Activated CD8-positive, alpha-beta memory T cell treated with anti-CD3 and anti-CD28 coated beads for 36 hours (primary cell): Measurements from ENCODE around the gene GTPBP6. TPM values are rescaled to one million over a fixed set of nuclear protein-coding genes. Genes with fewer than 3 reads are reported as not detected.
"Not testable (repeated sequence)": the region's sequence is repeated elsewhere in the genome, so short reads cannot be mapped to it uniquely, and the experiment has no call there.

ENCODE experiments used
- CTCF ChIA-PET: fragments of 350-600 bp; sonication (Branson Sonifier 250); formaldehyde crosslinking; loops from one replicate; lab custom pipeline; 2021; ENCODE audit warnings: antibody characterized with exemption; lab: Charles Lee
- POLR2A ChIA-PET: fragments of 350-600 bp; sonication (Branson Sonifier 250); formaldehyde crosslinking; loops from one replicate; lab custom pipeline; 2021; ENCODE audit warnings: antibody characterized with exemption; lab: Charles Lee
- total RNA-seq, 2 experiments: library from RNA; stranded (reverse); gene quantifications; one replicate each; pipeline ENCODE4 v1.2.3, GENCODE V29; 2021

Gene GTPBP6
- total RNA-seq, 2 experiments from 2014 or later, result 72.6 to 76.1 TPM

DNA sequence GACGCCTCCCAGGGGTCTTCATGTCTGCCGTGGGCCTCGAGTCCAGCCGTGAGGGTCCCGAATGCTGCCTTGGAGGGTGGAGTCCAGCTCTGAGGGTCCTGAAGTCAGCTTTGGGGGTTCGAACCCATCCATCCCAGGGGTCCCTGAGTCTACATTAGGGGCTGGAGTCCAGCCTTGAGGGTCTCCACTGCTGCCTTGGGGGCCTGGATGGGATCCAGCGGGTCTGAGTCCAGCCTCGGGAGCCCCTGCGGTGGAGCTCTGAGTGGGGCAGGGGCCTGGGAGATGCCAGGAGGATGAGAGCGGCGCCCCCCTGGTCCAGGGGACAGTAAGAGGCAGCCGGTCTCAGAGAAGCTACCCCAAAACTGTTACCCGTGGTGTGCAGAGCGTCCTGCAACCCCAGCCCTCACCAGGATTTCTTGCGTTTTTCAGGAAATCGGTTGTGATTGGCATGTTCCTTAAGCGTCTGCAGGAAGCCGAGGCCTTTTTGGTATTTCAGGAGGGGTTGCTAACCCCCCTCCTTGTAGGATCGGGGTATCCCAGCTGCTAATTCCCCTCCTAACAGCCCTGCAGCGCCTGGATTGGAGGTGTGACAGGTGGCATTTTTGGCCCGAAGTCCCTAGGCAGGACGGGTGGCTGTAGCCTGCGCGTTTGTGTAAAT lies 1.7 kb upstream of the GTPBP6 start:
- CTCF ChIA-PET, result no interaction called here
- POLR2A ChIA-PET, result no interaction called here

DNA sequence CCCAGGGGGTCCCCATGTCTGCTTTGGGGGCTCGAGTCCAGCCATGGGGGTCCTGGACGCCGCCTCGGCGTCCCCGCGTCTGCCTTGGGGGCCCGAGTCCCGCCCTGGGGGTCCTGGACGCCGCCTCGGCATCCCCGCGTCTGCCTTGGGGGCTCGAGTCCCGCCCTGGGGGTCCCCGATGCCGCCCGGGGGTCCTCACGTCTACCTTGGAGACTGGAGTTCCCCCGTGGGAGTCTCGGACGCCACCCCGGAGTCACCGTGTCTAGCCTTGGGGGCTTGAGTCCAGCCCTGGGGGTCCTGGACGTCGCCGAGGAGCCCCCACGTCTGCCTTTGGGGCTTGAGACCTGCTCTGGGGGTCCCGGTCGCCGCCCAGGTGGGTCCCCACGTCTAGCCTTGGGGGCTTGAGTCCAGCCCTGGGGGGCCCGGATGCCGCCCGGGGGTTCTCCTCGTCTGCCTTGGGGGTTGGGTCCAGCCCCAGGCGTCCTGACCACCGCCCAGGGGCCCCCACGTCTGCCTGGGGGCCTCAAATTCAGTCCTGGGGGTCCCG lies 1.1 kb upstream of the GTPBP6 start:
- POLR2A ChIA-PET, result no interaction called here
- CTCF ChIA-PET, result no interaction called here

DNA sequence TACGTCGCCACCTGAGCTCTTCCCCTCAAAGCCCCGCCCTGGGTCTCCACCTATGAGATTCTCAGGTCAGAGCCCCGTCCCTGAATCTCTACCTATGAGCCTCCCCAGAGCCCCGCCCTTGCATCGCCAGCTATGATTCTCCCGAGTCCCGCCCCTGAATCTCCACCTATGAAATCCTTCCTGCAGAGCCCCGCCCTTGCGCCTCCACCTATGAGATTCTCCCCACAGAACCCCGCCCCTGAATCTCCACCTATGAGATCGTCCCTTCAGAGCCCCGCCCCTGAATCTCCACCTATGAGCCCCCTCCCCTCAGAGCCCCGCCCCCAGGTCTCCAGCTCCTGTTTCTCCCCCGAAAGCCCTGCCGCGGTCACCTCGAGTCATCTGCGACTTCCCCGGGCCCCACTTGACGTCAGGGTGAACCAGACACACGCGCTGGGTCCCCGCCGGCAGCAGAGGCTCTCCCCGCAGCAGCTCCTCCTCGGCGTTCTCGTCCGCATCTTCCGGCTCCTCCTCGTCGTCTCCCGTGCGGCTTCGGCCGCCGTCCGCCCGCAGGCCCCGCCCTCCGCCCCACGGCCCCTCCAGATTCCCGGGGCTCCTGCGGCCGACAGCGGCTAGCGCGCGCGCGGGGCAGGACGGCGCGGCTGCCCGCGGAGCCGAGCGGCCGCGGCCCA lies 393 bp downstream of the GTPBP6 start:
- POLR2A ChIA-PET, result no interaction called here
- CTCF ChIA-PET, result no interaction called here

DNA sequence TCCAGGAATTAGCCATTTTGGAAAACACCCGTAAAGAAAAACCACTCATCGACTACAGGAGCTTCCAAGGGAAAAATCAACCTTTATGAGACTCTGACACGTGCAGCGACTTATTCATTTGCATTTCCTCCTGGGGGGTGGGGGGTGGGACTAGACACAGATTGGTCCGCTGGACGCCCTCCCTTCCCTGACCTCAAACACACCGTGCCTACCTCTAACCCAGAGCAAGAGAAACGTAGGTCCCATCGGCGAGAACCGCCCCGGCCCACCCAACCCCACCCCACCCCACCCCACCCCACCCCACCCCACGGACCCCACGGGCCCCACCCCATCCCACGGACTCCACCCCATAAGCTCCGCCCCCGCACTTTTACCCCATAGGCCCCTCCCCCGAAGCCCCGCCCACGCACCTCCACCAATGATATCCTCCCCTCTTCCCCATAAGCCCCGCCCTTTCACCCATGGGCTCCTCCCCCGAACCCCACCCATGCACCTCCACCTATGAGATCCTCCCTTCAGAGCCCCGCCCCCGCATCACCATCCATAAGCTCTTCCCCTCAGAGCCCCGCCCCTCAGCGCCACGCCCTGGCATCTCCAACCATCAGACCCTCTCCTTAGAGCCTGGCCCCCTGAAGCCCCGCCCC lies 1.1 kb downstream of the GTPBP6 start:
- CTCF ChIA-PET, result no interaction called here
- POLR2A ChIA-PET, result no interaction called here

DNA sequence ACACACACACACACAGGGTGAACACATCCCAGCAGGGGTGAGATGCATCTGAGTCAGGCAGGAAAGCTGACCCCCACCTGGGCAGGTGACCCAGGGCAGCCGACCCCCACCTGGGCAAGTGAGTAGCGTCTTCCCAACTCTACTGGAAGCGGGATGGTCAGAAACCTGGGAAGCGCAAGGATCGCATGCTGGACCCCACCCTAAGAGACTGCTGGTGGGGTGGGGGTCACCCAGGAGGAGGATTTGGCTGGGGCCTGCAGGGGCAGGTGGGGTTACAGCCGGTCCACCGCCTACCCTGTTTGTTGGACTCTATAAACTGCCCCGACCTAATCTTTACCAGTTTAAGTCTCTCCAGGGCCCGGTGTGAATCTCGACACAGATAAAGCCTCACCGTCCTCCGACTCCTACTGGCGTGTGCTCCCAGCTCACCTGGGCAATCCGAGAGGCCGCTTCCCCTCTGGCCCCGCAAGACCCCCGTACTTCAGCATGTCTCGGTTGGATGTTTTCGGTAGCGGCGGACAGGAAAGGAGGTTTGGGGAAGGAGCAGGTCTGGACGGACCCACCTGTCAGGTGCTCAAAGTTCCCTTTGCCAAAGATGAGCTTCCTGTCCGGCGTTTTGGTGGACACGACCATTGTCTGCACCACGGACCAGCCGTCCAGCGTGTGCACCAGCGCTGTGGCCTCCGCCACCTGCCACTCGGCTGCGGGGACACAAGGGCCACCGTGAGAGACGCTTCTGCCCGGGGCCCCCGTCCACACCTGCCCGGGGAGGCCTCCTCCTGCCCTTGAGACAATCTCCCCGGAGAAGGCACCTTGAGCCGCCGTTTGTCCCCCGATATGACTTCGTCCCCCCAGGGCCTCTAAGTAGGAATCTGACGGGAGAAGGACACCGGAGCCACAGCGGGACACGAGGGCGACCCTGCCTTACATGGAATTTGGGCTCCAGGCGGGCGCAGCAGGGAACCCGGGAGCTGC lies 2.0 kb downstream of the GTPBP6 start:
- CTCF ChIA-PET, result no interaction called here

DNA sequence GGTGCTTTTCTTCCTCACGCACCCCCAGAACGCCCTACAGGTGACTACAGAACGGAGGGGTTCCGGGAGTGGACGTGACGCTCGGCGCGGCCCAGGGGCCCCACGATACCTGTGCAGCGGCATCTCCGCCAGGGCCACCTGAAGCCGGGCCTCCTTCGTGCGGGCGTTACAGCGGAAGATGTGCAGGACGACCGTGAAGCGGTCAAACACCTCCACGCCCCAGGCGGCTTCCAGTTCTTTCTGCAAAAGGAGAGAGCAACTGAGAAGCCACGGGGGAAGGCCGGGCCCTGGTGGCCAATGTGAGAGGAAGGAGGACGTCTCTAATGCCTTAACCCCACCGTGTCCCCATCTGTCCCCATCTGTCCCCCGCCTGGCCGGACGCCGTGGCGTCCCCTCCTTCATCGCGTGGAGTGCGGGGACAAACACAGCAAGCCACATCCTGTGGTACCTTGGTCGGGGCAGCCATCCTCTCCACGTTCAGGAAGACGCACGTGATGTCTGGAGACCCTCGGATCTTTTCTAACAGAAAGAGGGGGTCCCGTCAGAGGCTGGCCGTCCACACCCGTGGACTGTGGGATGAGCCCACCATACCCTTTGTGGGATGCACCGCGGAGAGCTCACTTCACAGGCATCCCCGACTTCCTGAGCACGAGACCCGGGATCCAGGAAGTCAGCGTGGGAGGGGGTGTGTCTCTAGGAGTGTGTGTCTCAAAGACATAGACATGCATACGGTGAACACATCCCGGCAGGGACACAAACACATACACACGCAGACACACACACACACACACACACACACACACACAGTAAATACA lies 3.6 kb downstream of the GTPBP6 start:
- CTCF ChIA-PET, result no interaction called here
- POLR2A ChIA-PET, result no interaction called here

More for the DNA sequence above, 2.0 kb downstream of the GTPBP6 start:
- POLR2A ChIA-PET, result no interaction called here

DNA sequence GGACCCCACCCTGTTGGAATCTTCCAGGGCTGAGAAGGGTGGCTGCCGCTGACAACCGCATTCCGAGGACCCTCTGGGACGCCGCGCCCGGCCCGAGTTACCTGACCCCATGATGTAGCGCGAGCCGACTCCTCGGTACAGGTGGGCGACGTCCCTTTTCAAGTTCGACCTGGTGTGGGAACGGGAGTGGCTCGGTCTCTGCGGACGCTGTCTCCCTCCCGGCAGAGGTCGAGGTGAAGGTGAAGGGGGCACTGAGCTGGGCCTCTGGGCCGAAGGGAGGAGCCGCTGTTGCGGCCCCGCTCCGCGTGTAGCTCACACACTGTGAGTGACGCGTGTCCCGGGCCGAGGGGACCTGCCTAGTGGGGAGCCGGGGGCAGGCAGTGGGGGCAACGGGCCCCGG lies 4.5 kb downstream of the GTPBP6 start:
- CTCF ChIA-PET, result no interaction called here
- POLR2A ChIA-PET, result no interaction called here

DNA sequence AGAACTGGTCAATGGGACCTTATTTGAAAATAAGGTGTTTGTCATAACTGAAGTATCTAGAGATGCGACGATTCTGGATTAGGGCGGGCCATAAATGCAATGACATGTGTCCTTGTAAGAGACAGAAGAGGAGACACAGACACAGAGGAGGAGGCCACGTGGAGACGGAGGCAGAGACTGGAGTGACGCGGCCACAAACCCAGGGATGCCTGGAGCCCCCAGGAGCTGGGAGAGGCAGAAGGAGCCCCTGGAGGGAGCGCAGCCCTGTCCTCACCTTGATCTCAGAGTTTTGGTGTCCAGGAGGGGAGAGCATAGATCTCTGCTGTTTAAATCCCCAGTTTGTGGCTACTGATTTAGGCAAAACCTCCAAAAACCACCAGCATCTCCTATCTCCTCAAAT lies 5.0 kb downstream of the GTPBP6 start:
- POLR2A ChIA-PET, result no interaction called here
- CTCF ChIA-PET, result no interaction called here

DNA sequence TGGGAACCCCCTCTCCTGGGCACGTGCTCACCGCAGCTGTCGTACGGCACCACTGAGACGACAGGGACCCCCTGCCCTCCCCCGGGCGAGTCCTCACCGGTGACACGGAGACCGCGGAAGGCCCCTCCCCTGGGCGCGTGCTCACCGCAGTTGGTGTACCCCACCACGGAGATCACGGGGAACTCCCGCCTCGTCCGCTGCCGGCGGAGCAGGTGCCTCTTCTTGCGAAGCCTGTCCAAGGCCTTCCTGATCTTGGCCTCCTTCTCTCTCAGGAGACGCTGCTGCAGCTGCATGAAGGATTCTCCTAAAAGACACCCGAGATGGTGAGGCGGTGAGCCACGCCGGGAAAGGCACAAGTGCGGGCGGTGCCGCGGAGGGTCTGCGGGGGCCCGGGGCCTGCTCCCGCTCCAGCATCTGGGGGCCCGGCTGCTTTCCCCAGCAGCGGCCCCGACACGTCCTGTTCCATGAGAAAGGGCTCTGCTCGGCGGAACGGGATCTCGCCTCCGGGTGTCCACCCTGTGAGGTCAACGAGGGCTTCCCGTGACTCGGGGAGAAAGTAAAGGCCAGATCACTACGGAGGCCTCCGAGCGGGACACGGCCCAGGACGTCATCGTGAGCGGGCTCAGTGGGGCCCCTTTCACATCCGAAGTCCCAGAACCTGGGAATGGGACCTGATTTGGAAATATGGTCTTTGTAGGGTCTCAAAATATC lies 5.8 kb downstream of the GTPBP6 start:
- ChIA-PET CTCF (no interaction called here), POLR2A (no interaction called here)

DNA sequence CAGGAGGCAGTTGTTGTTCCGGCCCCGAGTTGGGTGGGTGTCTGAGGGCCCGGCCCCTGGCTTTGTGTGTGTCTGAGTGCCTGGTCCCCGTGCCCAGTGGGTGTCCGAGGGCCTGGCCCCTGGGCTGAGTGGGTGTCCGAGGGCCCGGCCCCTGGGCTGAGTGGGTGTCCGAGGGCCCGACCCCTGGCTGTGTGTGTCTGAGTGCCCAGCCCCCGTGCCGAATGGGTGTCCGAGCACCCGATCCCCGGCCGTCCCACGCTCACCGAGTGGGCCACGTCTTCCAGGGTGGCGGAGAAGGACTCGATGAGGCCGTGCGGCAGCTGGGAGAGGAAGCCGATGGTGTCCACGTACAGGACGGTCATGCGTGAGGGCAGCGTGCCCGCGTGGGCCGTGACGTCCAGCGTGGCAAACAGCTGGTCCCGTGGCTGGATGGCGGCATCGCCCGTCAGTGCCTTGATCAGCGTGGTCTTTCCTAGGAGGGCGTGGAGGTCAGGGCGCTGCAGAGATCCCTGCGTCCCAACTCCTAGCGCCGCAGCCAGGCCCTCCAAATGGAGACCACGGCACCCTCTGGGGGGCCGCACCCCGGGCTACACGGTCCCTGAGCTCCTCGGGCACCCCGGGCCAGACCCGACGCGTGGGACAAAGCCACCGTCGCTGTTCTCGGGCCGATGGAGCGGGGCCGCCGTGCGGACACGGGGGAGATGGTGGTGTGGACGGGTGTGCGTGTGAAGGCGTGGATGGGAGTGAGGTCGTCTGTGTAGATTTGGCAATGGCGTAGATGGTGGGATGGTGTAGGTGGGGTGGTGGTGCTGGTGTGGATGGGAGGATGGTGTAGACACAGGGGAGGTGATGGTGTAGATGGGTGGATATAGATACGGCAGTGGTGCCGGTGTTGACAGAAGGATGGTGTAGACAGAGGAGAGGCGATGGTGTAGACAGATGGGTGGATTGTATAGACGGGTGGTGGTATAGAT lies 7.2 kb downstream of the GTPBP6 start:
- ChIA-PET CTCF (no interaction called here), POLR2A (no interaction called here)

DNA sequence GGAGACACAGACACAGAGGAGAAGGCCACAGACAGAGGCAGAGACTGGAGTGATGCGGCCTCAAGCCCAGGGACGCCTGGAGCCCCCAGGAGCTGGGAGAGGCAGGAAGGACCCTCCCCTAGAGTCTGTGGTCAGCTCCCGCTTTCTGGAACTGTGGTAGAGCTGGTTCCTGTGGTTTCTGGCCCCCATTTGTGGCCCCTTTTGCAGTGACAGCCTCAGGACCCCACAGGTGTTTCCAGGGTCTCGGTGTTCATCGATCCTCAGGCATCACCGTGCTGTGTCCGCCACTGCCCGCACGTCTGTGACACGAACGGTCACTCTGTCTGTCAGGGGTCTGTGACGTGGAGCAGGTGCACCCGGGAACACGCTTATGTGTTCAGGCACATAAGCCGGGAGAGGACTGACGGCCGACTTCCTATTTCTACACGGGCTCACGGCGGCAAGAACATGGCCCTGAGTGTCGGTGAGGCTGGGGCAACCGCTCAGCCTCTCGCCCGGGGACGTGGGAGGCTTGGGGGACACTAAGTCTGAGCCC lies 7.9 kb downstream of the GTPBP6 start:
- ChIA-PET CTCF (no interaction called here), POLR2A (no interaction called here)

DNA sequence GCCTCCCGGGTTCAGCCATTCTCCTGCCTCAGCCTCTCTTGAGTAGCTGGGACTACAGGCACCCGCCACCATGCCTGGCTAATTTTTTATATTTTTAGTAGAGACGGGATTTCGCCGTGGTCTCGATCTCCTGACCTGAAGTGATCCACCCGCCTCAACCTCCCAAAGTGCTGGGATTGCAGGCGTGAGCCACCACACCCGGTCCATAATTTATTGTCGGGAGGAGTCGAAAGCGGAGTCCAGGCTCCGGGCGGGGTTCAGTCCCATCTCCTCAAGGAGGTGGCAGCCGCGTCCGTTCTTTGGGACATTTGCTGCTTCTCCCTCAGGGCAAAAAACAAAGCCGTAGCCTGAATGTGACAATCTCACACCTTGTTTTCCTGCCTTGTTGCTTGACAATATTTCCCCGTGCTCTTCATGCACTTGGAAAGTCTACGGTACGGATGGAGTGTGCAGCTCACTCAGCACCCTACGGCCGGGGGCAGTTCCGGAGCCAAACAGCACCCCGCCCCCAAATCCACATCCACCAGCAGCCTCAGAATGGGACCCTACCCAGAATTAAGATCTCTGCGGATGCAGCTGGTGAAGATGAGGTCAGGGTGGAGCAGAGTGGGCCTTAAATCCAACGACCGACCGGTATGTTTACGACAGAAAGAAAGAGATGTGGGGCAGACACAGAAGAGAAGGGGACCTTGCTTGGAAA lies 9.6 kb downstream of the GTPBP6 start:
- ChIA-PET POLR2A (no interaction called here), CTCF (no interaction called here)

DNA sequence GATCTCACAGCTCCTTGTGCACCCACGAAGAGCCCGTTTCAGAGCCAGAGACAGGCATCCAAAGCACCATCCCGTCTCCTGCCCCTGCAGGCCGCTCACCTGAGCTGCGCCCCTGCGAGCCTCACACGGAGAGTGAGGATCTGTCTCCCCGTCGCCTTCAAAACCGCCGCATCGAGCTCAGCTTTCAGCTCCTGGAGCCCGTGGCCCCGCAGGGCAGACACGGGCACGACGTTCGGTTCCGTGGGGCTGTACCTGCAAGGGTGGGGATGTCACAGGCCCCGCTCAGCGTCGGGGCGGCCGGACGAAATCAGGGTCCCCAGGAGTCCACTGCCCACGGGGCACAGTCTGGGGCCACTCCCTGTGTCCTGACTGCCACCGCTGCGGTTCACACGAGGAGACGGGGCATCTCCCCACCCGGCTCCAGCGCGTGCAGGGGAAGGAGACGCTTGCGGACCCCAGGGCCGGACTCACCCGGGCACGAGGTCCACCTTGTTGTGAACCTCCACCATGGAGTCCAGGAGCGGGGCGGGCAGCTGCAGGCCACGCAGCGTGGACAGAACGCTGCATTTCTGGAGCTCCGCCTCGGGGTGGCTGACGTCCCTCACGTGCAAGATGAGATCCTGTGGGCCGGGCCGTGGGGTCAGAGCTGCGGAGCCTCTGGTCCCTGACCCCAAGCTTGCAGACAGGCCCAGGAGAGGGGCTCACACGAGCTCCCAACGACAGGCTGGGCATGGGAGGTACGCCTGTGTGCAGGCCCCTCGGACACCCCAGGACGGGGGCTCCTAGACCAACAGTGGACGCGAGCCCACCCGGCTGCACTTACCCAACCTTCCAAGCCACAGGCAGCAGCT lies 11.1 kb downstream of the GTPBP6 start:
- POLR2A ChIA-PET, result no interaction called here
- CTCF ChIA-PET, result no interaction called here

DNA sequence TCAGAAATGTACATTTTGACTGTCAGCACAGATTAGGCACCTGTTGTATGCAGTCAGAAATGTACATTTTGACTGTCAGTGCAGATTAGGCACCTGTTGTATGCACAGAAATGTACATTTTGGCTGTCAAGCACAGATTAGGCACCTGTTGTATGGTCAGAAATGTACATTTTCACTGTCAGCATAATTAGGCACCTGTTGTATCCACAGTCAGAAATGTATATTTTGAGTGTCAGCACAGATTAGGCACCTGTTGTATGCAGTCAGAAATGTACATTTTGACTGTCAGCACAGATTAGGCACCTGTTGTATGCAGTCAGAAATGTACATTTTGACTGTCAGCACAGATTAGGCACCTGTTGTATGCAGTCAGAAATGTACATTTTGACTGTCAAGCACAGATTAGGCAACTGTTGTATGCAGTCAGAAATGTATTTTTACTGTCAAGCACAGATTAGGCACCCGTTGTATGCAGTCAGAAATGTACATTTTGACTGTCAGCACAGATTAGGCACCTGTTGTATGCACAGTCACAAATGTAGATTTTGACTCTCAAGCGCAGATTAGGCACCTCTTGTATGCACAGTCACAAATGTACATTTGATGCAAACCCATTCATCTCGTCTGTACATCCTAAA lies 11.9 kb downstream of the GTPBP6 start:
- POLR2A ChIA-PET, CTCF ChIA-PET: not testable (repeated sequence)
